ENCODE data around the gene SPATA33. TPM values are rescaled to one million over a fixed set of nuclear protein-coding genes. Genes with fewer than 3 reads are reported as not detected.
"Not testable (repeated sequence)": the region's sequence is repeated elsewhere in the genome, so short reads cannot be mapped to it uniquely, and the experiment has no call there.

SPATA33 gene
- total and polyA plus RNA-seq, 8 donors: 9.9 to 15.7 (median 13.3) TPM

GRCh38 chr16:89687092-89687940, 29.7 kb downstream of the SPATA33 start:
- intact Hi-C loops (cut with DNase I): loop anchor here in 1 of 2 donors (10.0 kb wide), 1 partner anchor 57 kb away; no protein-coding TSS in a partner anchor
- Histone ChIP-seq H3K36me3 (peaks cover 0 to 31% of the 10 kb centered on the region in 2 donors), H3K4me3 (peak overlapping the region; percentile 71 to 97), H3K27ac (peak overlapping the region; percentile 80 to 82), H3K4me1 (peaks cover 8 to 13% of the 10 kb centered on the region in 2 donors), H3K9me3 (no peaks in the 10 kb centered on the region), H3K27me3 (no peaks in the 10 kb centered on the region)
- DNase-seq (peak in 2 of 4 donors; percentile 33 to 58), ATAC-seq (peak; percentile 66)
- TF ChIP-seq, protein P1, sequence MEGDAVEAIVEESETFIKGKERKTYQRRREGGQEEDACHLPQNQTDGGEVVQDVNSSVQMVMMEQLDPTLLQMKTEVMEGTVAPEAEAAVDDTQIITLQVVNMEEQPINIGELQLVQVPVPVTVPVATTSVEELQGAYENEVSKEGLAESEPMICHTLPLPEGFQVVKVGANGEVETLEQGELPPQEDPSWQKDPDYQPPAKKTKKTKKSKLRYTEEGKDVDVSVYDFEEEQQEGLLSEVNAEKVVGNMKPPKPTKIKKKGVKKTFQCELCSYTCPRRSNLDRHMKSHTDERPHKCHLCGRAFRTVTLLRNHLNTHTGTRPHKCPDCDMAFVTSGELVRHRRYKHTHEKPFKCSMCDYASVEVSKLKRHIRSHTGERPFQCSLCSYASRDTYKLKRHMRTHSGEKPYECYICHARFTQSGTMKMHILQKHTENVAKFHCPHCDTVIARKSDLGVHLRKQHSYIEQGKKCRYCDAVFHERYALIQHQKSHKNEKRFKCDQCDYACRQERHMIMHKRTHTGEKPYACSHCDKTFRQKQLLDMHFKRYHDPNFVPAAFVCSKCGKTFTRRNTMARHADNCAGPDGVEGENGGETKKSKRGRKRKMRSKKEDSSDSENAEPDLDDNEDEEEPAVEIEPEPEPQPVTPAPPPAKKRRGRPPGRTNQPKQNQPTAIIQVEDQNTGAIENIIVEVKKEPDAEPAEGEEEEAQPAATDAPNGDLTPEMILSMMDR (IDR thresholded peaks at IDR 0.05): no peak

- intact Hi-C loops (cut with DNase I): loop anchor here in 1 of 2 donors (10.0 kb wide), 1 partner anchor 56 kb away; no protein-coding TSS in a partner anchor
- TF ChIP-seq, protein P1 (IDR thresholded peaks at IDR 0.05): no peak
- peaks cover 0 to 42% of the 10 kb centered on the region in 2 donors for H3K36me3 ChIP-seq
- H3K27me3 ChIP-seq: no peaks in the 10 kb centered on the region
- DNase-seq (no peak), ATAC-seq (no peak)
- H3K27ac ChIP-seq: no peak overlapping the region
- peaks cover 8 to 13% of the 10 kb centered on the region in 2 donors for H3K4me1 ChIP-seq
- H3K9me3 ChIP-seq: no peaks in the 10 kb centered on the region
- no peak overlapping the region for H3K4me3 ChIP-seq
Observed at GRCh38 chr16:89688395-89688794, 30.8 kb downstream of the SPATA33 start.

DNA sequence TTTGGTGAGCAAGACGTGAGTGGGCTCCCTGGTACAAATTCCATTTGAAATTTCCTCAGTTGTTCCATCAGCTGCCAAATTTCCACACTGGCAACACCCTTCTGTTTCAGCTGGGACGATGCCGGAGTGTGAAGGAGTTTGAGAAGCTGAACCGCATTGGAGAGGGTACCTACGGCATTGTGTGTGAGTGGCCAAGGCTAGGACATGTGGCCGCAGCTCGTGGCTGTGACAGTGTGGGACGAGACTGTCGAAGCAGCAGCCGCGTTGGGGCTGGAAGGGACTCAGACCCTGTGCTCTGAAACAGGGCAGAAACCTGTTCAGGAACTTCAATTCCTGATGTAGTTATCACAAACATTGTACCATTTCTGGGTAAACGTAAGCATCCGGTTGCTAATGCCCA, 31.5 kb downstream of the SPATA33 start:
- no peak overlapping the region for H3K4me3 ChIP-seq
- peaks cover 0 to 49% of the 10 kb centered on the region in 2 donors for H3K36me3 ChIP-seq
- DNase-seq: peak in 1 of 4 donors; percentile 46
- intact Hi-C loops (cut with DNase I): loop anchor here in 1 of 2 donors (10.0 kb wide), 1 partner anchor 56 kb away; no protein-coding TSS in a partner anchor
- TF ChIP-seq, protein P1 (IDR thresholded peaks at IDR 0.05): no peak
- no peaks in the 10 kb centered on the region for H3K9me3 ChIP-seq
- H3K27ac ChIP-seq: no peak overlapping the region
- H3K27me3 ChIP-seq: no peaks in the 10 kb centered on the region
- ATAC-seq: no peak
- H3K4me1 ChIP-seq: peaks cover 8 to 13% of the 10 kb centered on the region in 2 donors

DNA sequence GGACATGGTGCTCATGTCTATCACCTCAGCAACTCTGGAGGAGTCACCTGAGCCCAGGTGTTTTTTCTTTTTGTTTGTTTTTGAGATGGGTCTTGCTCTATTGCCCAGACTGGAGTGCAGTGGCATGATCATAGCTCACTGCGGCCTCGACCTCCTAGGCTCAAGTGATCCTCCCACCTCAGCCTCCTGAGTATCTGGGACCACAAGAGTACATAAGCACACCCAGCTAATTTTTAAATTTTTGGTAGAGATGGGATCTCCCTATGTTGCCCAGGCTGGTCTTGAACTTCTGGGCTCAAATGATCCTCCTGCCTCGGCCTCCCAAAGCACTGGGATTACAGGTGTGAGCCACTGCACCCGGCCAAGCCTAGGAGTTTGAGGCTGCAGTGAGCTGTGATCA, 32.0 kb downstream of the SPATA33 start:
- not testable (repeated sequence) for H3K4me3 ChIP-seq, H3K9me3 ChIP-seq, ATAC-seq, H3K27ac ChIP-seq, H3K27me3 ChIP-seq
- H3K4me1 ChIP-seq: peaks cover 8 to 13% of the 10 kb centered on the region in 2 donors
- DNase-seq: peak in 1 of 4 donors; percentile 4
- intact Hi-C loops (cut with DNase I): loop anchor here in 1 of 2 donors (10.0 kb wide), 1 partner anchor 55 kb away; no protein-coding TSS in a partner anchor
- peaks cover 0 to 54% of the 10 kb centered on the region in 2 donors for H3K36me3 ChIP-seq

- Histone ChIP-seq H3K36me3 (peaks cover 0 to 62% of the 10 kb centered on the region in 2 donors), H3K9me3 (no peaks in the 10 kb centered on the region), H3K27me3 (no peaks in the 10 kb centered on the region), H3K27ac (no peak overlapping the region), H3K4me3 (no peak overlapping the region), H3K4me1 (peaks cover 8 to 13% of the 10 kb centered on the region in 2 donors)
- ATAC-seq (no peak), DNase-seq (peak in 1 of 4 donors; percentile 55)
- intact Hi-C loops (cut with DNase I): no loop called here
- TF ChIP-seq, protein P1 (IDR thresholded peaks at IDR 0.05): no peak
Observed at GRCh38 chr16:89690392-89690901, 32.8 kb downstream of the SPATA33 start.

All from left lung (tissue), 10 donors.